CD8-positive, alpha-beta memory T cell (primary cell): ENCODE data around the gene LRSAM1. TPM values are rescaled to one million over a fixed set of nuclear protein-coding genes. Genes with fewer than 3 reads are reported as not detected.
A peak's percentile ranks its signal among the peaks of the same experiment; 100 is the strongest.

Source experiments
- CTCF ChIA-PET: fragments of 350-600 bp; sonication (Branson Sonifier 250); formaldehyde crosslinking; loops from one replicate; lab custom pipeline; 2021; ENCODE audit warnings: antibody characterized with exemption; lab: Charles Lee
- POLR2A ChIA-PET: fragments of 350-600 bp; sonication (Branson Sonifier 250); formaldehyde crosslinking; loops from one replicate; lab custom pipeline; 2021; ENCODE audit warnings: antibody characterized with exemption; lab: Charles Lee
- DNase-seq, 5 donors: peaks; one replicate each; pipeline versions ENCODE4 v3.0.0 to v3.0.0-alpha.2; 2020 to 2022; ENCODE audit warnings: mixed read lengths in 1 of 5
- H3K27ac ChIP-seq: one replicate; pipeline ENCODE4 v1.7.0; 2013; ENCODE audit warnings: low read depth, mild to moderate bottlenecking, low read length, moderate library complexity
- H3K27me3 ChIP-seq: 2 replicates; pipeline ENCODE4 v1.7.0; 2013; ENCODE audit warnings: low read length, mild to moderate bottlenecking; ENCODE audit not compliant: insufficient read depth, poor library complexity, severe bottlenecking
- H3K36me3 ChIP-seq: 2 replicates; pipeline ENCODE4 v1.7.0; 2013; ENCODE audit warnings: mild to moderate bottlenecking, low read length, moderate library complexity; ENCODE audit not compliant: insufficient read depth
- H3K4me1 ChIP-seq: 2 replicates; pipeline ENCODE4 v1.7.0; 2013; ENCODE audit warnings: mild to moderate bottlenecking, low read length, moderate library complexity; ENCODE audit not compliant: insufficient read depth
- H3K4me3 ChIP-seq: 2 replicates; pipeline ENCODE4 v1.7.0; 2013; ENCODE audit warnings: mild to moderate bottlenecking, low read length
- H3K9me3 ChIP-seq: 2 replicates; pipeline ENCODE4 v1.7.0; 2013; ENCODE audit warnings: mild to moderate bottlenecking, low read length
- H3K27ac Mint-ChIP-seq, 8 donors: one replicate each; pipeline ENCODE4 v1.8.0; 2020 to 2021; ENCODE audit warnings: mixed read lengths in 8 of 8, mild to moderate bottlenecking in 6 of 8, inconsistent platforms in 3 of 8, moderate library complexity in 3 of 8
- H3K27me3 Mint-ChIP-seq, 2 donors: one replicate each; pipeline ENCODE4 v1.8.0; 2020 to 2021; ENCODE audit warnings: mixed read lengths in 2 of 2, mild to moderate bottlenecking in 1 of 2, moderate library complexity in 1 of 2
- H3K36me3 Mint-ChIP-seq, 3 donors: one replicate each; pipeline ENCODE4 v1.8.0; 2020 to 2021; ENCODE audit warnings: mixed read lengths in 3 of 3, inconsistent platforms in 1 of 3, mild to moderate bottlenecking in 1 of 3
- H3K4me1 Mint-ChIP-seq, 3 donors: one replicate each; pipeline ENCODE4 v1.8.0; 2020 to 2021; ENCODE audit warnings: mixed read lengths in 3 of 3, inconsistent platforms in 1 of 3, mild to moderate bottlenecking in 1 of 3
- H3K4me3 Mint-ChIP-seq, 7 donors: one replicate each; pipeline ENCODE4 v1.8.0; 2020 to 2021; ENCODE audit warnings: mixed read lengths in 7 of 7, mild to moderate bottlenecking in 6 of 7, moderate library complexity in 4 of 7, inconsistent platforms in 2 of 7
- H3K9me3 Mint-ChIP-seq, 5 donors: one replicate each; pipeline ENCODE4 v1.8.0; 2020 to 2022; ENCODE audit warnings: mixed read lengths in 5 of 5, mild to moderate bottlenecking in 3 of 5, moderate library complexity in 2 of 5, inconsistent platforms in 1 of 5
- polyA plus RNA-seq: library from polyadenylated mRNA; unstranded; fragments of 300-500 nt; fragmentation: Illumina TruSeq; gene quantifications from one replicate; pipeline ENCODE4 v1.2.3, GENCODE V29; 2021
- total RNA-seq, 2 experiments: library from RNA; stranded (reverse); gene quantifications; one replicate each; pipeline ENCODE4 v1.2.3, GENCODE V29; 2021

LRSAM1 gene
- total and polyA plus RNA-seq, 3 experiments from 2014 or later: 9.5 to 23.0 (median 22.6) TPM

- H3K4me1 ChIP-seq: peaks cover 11% of the 10 kb centered on the region
- H3K27ac Mint-ChIP-seq: peak overlapping the region in 1 of 8 donors; percentile 60
- no peak overlapping the region for H3K4me3 ChIP-seq
- no peak overlapping the region for H3K4me3 Mint-ChIP-seq
- DNase-seq: no peak
- H3K27ac ChIP-seq: no peak overlapping the region
- peaks cover 11 to 71% (median 37%) of the 10 kb centered on the region in 3 donors for H3K36me3 Mint-ChIP-seq
- CTCF ChIA-PET: interaction anchor here (0.6 kb wide), 1 partner anchor 1518 kb away, joined by 3 read pairs; no protein-coding TSS in a partner anchor
- H3K27me3 ChIP-seq: no peaks in the 10 kb centered on the region
- peaks cover 29% of the 10 kb centered on the region for H3K36me3 ChIP-seq
- no peaks in the 10 kb centered on the region for H3K9me3 Mint-ChIP-seq
- peaks cover 29 to 47% (median 39%) of the 10 kb centered on the region in 3 donors for H3K4me1 Mint-ChIP-seq
- H3K27me3 Mint-ChIP-seq: no peaks in the 10 kb centered on the region
- no peaks in the 10 kb centered on the region for H3K9me3 ChIP-seq
- POLR2A ChIA-PET: no interaction called here
These were observed 20.9 kb upstream of the LRSAM1 start for GRCh38 chr9:127430415-127430814.

- POLR2A ChIA-PET: interaction anchor here (1.2 kb wide), 1 partner anchor 13 kb away, joined by 6 read pairs; the partner anchor contains the start of genes LRSAM1 and RPL12
- no peaks in the 10 kb centered on the region for H3K27me3 ChIP-seq
These were observed 13.6 kb upstream of the LRSAM1 start for GRCh38 chr9:127437497-127438264.

DNA sequence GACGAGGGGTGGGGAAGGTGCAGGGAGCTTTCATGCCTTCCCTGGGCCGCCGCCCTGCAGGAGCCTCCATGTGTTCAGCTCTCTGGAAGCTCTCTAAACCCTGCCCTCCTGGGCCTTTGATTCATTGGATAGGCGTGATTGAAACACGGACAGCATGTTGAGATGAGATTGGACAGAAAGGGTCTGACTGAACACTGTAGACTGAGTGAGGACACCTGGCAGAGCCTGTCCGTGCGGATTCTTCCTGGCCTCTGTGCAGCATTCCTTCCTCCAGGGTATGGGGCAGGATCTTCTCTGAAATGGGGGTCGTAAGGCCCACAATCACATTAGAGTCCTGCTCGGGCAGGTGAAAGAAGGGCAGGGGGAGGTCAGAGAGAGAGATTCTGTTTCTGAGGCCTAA lies 12.9 kb upstream of the LRSAM1 start:
- CTCF ChIA-PET: interaction anchor here (0.9 kb wide), 2 partner anchors 17 to 224 kb away, joined by 3 read pairs; no protein-coding TSS in a partner anchor
- DNase-seq: no peak
- peaks cover 17 to 29% (median 29%) of the 10 kb centered on the region in 3 donors for H3K4me1 Mint-ChIP-seq
- H3K9me3 ChIP-seq: no peaks in the 10 kb centered on the region
- POLR2A ChIA-PET: interaction anchor here (1.2 kb wide), 1 partner anchor 13 kb away, joined by 6 read pairs; the partner anchor contains the start of genes LRSAM1 and RPL12
- H3K4me1 ChIP-seq: no peaks in the 10 kb centered on the region
- no peaks in the 10 kb centered on the region for H3K27me3 Mint-ChIP-seq
- H3K4me3 ChIP-seq: no peak overlapping the region
- H3K36me3 Mint-ChIP-seq: peaks cover 21 to 87% (median 34%) of the 10 kb centered on the region in 3 donors
- no peak overlapping the region for H3K27ac ChIP-seq
- H3K36me3 ChIP-seq: peaks cover 79% of the 10 kb centered on the region
- H3K4me3 Mint-ChIP-seq: peak overlapping the region in 1 of 7 donors; percentile 20
- H3K27ac Mint-ChIP-seq: peak overlapping the region in 7 of 8 donors; percentile 36 to 97 (median 91)
- no peaks in the 10 kb centered on the region for H3K9me3 Mint-ChIP-seq
- no peaks in the 10 kb centered on the region for H3K27me3 ChIP-seq

More at GRCh38 chr9:127437497-127438264, 13.6 kb upstream of the LRSAM1 start:
- peaks cover 81% of the 10 kb centered on the region for H3K36me3 ChIP-seq
- peak in 4 of 5 donors; percentile 33 to 66 (median 54) for DNase-seq
- H3K9me3 ChIP-seq: no peaks in the 10 kb centered on the region
- no peaks in the 10 kb centered on the region for H3K4me1 ChIP-seq
- Mint-ChIP-seq H3K27ac (peak overlapping the region; percentile 36 to 97 (median 90)), H3K4me1 (peaks cover 17 to 30% (median 29%) of the 10 kb centered on the region in 3 donors), H3K27me3 (no peaks in the 10 kb centered on the region), H3K4me3 (peak overlapping the region; percentile 19 to 75 (median 63)), H3K36me3 (peaks cover 26 to 89% (median 33%) of the 10 kb centered on the region in 3 donors), H3K9me3 (no peaks in the 10 kb centered on the region)
- H3K4me3 ChIP-seq: no peak overlapping the region
- CTCF ChIA-PET: interaction anchor here (0.9 kb wide), 2 partner anchors 18 to 223 kb away, joined by 3 read pairs; no protein-coding TSS in a partner anchor
- no peak overlapping the region for H3K27ac ChIP-seq

DNA sequence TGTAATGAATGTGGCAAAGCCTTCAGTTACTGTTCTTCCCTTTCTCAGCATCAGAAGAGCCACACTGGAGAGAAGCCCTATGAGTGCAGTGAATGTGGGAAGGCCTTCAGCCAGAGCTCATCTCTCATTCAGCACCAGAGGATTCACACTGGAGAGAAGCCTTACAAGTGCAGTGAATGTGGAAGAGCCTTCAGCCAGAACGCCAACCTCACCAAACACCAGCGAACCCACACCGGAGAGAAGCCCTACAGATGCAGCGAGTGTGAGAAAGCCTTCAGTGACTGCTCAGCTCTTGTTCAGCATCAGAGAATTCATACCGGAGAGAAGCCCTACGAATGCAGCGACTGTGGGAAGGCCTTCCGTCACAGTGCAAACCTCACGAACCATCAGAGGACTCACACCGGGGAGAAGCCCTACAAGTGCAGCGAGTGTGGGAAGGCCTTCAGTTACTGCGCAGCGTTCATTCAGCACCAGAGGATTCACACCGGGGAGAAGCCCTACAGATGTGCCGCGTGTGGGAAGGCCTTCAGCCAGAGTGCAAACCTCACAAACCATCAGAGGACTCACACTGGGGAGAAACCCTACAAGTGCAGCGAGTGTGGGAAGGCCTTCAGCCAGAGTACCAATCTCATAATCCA lies 6.9 kb upstream of the LRSAM1 start:
- ChIA-PET CTCF (interaction anchor here (1.5 kb wide), 1 partner anchor 11 kb away, joined by 5 read pairs; no protein-coding TSS in a partner anchor), POLR2A (no interaction called here)
- Mint-ChIP-seq H3K4me1 (peaks cover 17 to 21% (median 20%) of the 10 kb centered on the region in 3 donors), H3K9me3 (no peaks in the 10 kb centered on the region), H3K36me3 (peaks cover 14 to 88% (median 38%) of the 10 kb centered on the region in 3 donors), H3K27ac (peak overlapping the region in 3 of 8 donors; percentile 17 to 89 (median 50)), H3K27me3 (no peaks in the 10 kb centered on the region), H3K4me3 (peak overlapping the region in 1 of 7 donors; percentile 12)
- Histone ChIP-seq H3K4me1 (peaks cover 8% of the 10 kb centered on the region), H3K27me3 (no peaks in the 10 kb centered on the region), H3K9me3 (no peaks in the 10 kb centered on the region), H3K4me3 (no peak overlapping the region), H3K27ac (no peak overlapping the region), H3K36me3 (peaks cover 73% of the 10 kb centered on the region)
- no peak for DNase-seq

DNA sequence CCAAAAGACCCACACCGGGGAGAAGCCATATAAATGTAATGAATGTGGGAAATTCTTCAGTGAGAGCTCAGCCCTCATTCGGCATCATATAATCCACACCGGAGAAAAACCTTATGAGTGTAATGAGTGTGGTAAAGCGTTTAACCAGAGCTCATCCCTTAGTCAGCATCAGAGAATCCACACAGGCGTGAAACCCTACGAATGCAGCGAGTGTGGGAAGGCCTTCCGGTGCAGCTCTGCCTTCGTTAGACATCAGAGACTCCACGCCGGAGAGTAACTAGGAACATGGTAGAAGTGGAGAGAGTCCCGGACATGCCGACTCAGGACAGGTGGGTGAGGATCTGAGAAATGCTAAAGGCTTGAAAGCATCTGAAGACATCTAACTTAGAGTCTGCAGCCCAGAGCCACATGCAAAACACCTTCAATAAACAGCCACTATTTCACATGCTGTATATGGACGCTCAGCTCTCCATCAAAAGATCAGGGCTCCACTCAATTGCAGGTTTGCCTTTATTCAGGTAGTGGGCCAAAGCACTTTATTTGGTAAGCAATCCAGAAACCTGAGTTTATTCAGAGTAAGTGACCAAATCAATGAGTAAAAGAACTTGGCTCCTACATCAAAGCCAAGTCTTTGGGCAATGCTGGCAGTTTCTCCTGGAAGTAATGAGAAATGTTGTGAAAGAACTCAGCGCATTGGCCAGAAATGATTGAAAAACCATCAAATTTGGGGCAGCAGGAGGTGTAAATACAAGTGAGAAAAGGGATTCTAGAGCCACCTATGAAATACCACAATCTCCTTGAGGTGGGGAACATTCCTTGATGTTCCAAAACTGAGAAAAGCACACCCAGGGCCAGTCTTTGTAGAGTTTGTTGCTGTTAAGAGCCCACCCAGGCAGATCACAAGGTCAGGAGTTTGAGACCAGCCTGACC lies 6.1 kb upstream of the LRSAM1 start:
- no peaks in the 10 kb centered on the region for H3K9me3 ChIP-seq
- POLR2A ChIA-PET: no interaction called here
- no peaks in the 10 kb centered on the region for H3K27me3 ChIP-seq
- DNase-seq: no peak
- H3K27me3 Mint-ChIP-seq: no peaks in the 10 kb centered on the region
- H3K27ac ChIP-seq: no peak overlapping the region
- peaks cover 13 to 89% (median 35%) of the 10 kb centered on the region in 3 donors for H3K36me3 Mint-ChIP-seq
- no peaks in the 10 kb centered on the region for H3K9me3 Mint-ChIP-seq
- peaks cover 25 to 28% (median 27%) of the 10 kb centered on the region in 3 donors for H3K4me1 Mint-ChIP-seq
- no peak overlapping the region for H3K4me3 Mint-ChIP-seq
- H3K36me3 ChIP-seq: peaks cover 72% of the 10 kb centered on the region
- H3K4me1 ChIP-seq: peaks cover 16% of the 10 kb centered on the region
- H3K4me3 ChIP-seq: no peak overlapping the region
- peak overlapping the region in 4 of 8 donors; percentile 18 to 83 (median 61) for H3K27ac Mint-ChIP-seq
- CTCF ChIA-PET: interaction anchor here (1.5 kb wide), 1 partner anchor 10 kb away, joined by 5 read pairs; no protein-coding TSS in a partner anchor

DNA sequence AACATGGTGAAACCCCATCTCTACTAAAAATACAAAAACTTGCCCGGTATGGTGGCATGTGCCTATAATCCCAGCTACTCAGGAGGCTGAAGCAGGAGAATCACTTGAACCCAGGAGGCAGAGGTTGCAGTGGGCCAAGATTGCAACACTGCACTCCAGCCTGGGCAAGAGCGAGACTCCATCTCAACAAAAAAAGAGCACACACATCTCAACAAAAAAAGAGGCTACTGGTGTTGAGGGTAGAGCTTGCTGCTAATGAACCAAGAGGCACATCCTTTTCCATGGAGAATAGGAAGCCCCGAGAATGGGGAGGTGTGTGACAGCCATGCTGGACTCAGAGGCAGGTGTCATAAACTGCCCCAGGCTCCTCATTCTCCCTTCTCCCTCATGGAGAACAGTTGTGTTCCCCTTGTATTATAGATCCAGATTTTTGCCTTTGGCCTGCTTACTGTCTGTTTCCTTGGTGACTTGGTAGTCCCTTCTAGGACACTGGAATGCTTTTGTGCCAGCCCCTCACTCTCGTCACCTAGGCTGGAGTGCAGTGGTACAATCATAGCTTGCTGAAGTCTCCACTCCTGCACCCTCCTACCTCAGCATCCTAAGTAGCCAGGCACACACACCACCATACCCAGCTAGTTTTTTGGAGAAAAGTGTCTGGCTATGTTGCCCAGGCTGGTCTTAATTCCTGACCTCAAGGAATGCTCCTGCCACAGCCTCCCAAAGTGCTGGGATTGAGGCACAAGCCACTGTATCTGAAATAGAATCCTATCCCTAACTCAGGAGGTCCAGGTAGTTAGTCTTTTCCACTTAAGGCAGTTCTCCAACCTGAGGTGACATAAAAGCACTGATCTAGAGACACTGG lies 5.2 kb upstream of the LRSAM1 start:
- DNase-seq: no peak
- Mint-ChIP-seq H3K27me3 (no peaks in the 10 kb centered on the region), H3K9me3 (no peaks in the 10 kb centered on the region), H3K27ac (peak overlapping the region in 7 of 8 donors; percentile 45 to 88 (median 75)), H3K4me1 (peaks cover 27 to 34% (median 33%) of the 10 kb centered on the region in 3 donors), H3K36me3 (peaks cover 7 to 89% (median 27%) of the 10 kb centered on the region in 3 donors), H3K4me3 (peak overlapping the region in 1 of 7 donors; percentile 51)
- ChIA-PET POLR2A (no interaction called here), CTCF (interaction anchor here (1.0 kb wide), 1 partner anchor 49 kb away, joined by 3 read pairs; the partner anchor contains the start of gene SLC2A8)
- Histone ChIP-seq H3K27ac (no peak overlapping the region), H3K27me3 (no peaks in the 10 kb centered on the region), H3K9me3 (no peaks in the 10 kb centered on the region), H3K4me1 (peaks cover 21% of the 10 kb centered on the region), H3K4me3 (no peak overlapping the region), H3K36me3 (peaks cover 64% of the 10 kb centered on the region)
